K562 (cell line): ENCODE data around the gene COL25A1. TPM values are rescaled to one million over a fixed set of nuclear protein-coding genes. Genes with fewer than 3 reads are reported as not detected.

Source experiments
- ATAC-seq: fragments of 200-7000 bp; cut with Tn5 transposase; 3 replicates; pipeline ENCODE4 v1.9.1; 2020; ENCODE audit warnings: moderate library complexity
- BruUV-seq: library from RNA; stranded (reverse); fragments of 400-500 nt; replicated peaks from 2 replicates; lab custom pipeline; 2021; lab: Mats Ljungman, UMichigan
- CTCF ChIA-PET: fragments of 300-600 bp; formaldehyde crosslinking; extraction: SDS; loops from one replicate; lab custom pipeline; 2021; ENCODE audit warnings: low intra/inter-chr PET ratio; lab: Yijun Ruan, JAX
- POLR2A ChIA-PET: fragments of 300-600, 350-650 bp; sonication (Branson Sonifier 250); formaldehyde crosslinking; extraction: SDS; loops from one replicate; lab custom pipeline; 2021; ENCODE audit warnings: antibody characterized with exemption, inconsistent platforms; lab: Yijun Ruan, JAX
- DNase-seq, 4 experiments: peaks; one replicate each; pipeline versions ENCODE4 v3.0.0 to v3.0.0-alpha.2; 2011 to 2018; ENCODE audit warnings: low spot score in 3 of 4, mixed read lengths in 3 of 4; ENCODE audit errors: extremely low read depth in 1 of 4
- FAIRE-seq: peaks from 2 replicates; lab custom pipeline; 2011; peaks lifted over from hg19 to GRCh38; lab: Jason Lieb, UNC
- H2AFZ ChIP-seq: 2 replicates; pipeline ENCODE4 v1.6.0; 2011; ENCODE audit warnings: low read depth, low read length, control low read depth, inconsistent platforms
- H3K27ac ChIP-seq: fragments of 200-600 bp; 3 replicates; pipeline ENCODE4 v1.8.0; 2011; ENCODE audit warnings: low read depth, mild to moderate bottlenecking, control low read depth, inconsistent platforms, low read length, moderate library complexity, mixed read lengths; ENCODE audit errors: extremely low read depth
- H3K27me3 ChIP-seq, 2 experiments: fragments of 300-600 bp in 1 of 2; 2 replicates in 1 of 2; 3 replicates in 1 of 2; pipeline versions ENCODE4 v1.6.0 to v1.8.0; 2011; ENCODE audit warnings: inconsistent platforms in 2 of 2, low read length in 2 of 2, mild to moderate bottlenecking in 1 of 2, mixed read lengths in 1 of 2, moderate library complexity in 1 of 2; ENCODE audit not compliant: control insufficient read depth in 2 of 2, insufficient read depth in 2 of 2
- H3K36me3 ChIP-seq: fragments of 300-600 bp; 3 replicates; pipeline ENCODE4 v1.8.0; 2011; ENCODE audit warnings: mild to moderate bottlenecking, low read length, inconsistent platforms; ENCODE audit not compliant: control insufficient read depth, insufficient read depth
- H3K4me1 ChIP-seq, 2 experiments: fragments of 200-600 bp in 1 of 2; replicated peaks in 1 of 2; 2 replicates in 1 of 2; 3 replicates in 1 of 2; pipeline versions ENCODE4 v1.5.1 to v1.8.0; 2011; ENCODE audit warnings: inconsistent platforms in 2 of 2, low read length in 2 of 2, mild to moderate bottlenecking in 1 of 2, mixed read lengths in 1 of 2, moderate library complexity in 1 of 2; ENCODE audit not compliant: control insufficient read depth in 2 of 2, insufficient read depth in 2 of 2
- H3K4me2 ChIP-seq: 2 replicates; pipeline ENCODE4 v1.6.1; 2011; ENCODE audit warnings: low read length, control low read depth, inconsistent platforms, mixed read lengths; ENCODE audit not compliant: insufficient read depth
- H3K4me3 ChIP-seq: fragments of 200-600 bp; sonication (generic), shearing (Covaris generic); 2 replicates; pipeline ENCODE4 v1.5.1; 2016; ENCODE audit warnings: control low read depth, inconsistent platforms
- H3K79me2 ChIP-seq: fragments of 200-600 bp; 3 replicates; pipeline ENCODE4 v1.8.0; 2011; ENCODE audit warnings: low read length, inconsistent platforms; ENCODE audit not compliant: control insufficient read depth, insufficient read depth
- H3K9ac ChIP-seq, 2 experiments: 2 replicates each; pipeline versions ENCODE4 v1.6.0 to v1.6.1; 2011; ENCODE audit warnings: low read depth in 2 of 2, low read length in 2 of 2, control low read depth in 1 of 2, inconsistent platforms in 1 of 2, mild to moderate bottlenecking in 1 of 2, mixed read lengths in 1 of 2; ENCODE audit not compliant: insufficient read depth in 1 of 2
- H3K9me1 ChIP-seq: one replicate; pipeline ENCODE4 v1.6.0; 2011; ENCODE audit warnings: inconsistent platforms, mild to moderate bottlenecking, low read length, moderate library complexity; ENCODE audit not compliant: control insufficient read depth, insufficient read depth
- H3K9me3 ChIP-seq: replicated peaks from 2 replicates; pipeline ENCODE4 v1.5.1; 2011; ENCODE audit warnings: low read depth, low read length, inconsistent platforms; ENCODE audit not compliant: control insufficient read depth, insufficient read depth
- H4K20me1 ChIP-seq: replicated peaks from 2 replicates; pipeline ENCODE4 v1.6.1; 2011; ENCODE audit warnings: low read length, inconsistent platforms, mixed read lengths; ENCODE audit not compliant: control insufficient read depth, insufficient read depth
- NBN ChIP-seq: fragments of 450-650 bp; IDR thresholded peaks from 2 replicates; pipeline ENCODE4 v1.6.1; 2016; ENCODE audit warnings: low read depth, mild to moderate bottlenecking
- NKRF ChIP-seq: fragments of 450-650 bp; IDR thresholded peaks from 2 replicates; pipeline ENCODE4 v1.6.1; 2016; ENCODE audit warnings: borderline replicate concordance
- SAFB ChIP-seq: fragments of 200-400 bp; formaldehyde crosslinking; IDR thresholded peaks from 2 replicates; pipeline ENCODE4 v1.6.1; 2017; ENCODE audit warnings: low read depth, low read length, borderline replicate concordance
- TAL1 ChIP-seq: fragments of 450-650 bp; IDR thresholded peaks from 2 replicates; pipeline ENCODE4 v1.6.1; 2016; ENCODE audit warnings: mild to moderate bottlenecking
- ZBTB33 ChIP-seq: sonication (generic); formaldehyde crosslinking; IDR thresholded peaks from 2 replicates; pipeline ENCODE4 v1.8.1; 2023; ENCODE audit warnings: mild to moderate bottlenecking, missing genetic modification reagents
- ZBTB8A ChIP-seq: fragments of 450-650 bp; IDR thresholded peaks from 2 replicates; pipeline ENCODE4 v1.6.1; 2018; ENCODE audit warnings: mild to moderate bottlenecking, moderate library complexity; ENCODE audit not compliant: partially characterized antibody
- ZNF318 ChIP-seq, 2 experiments: fragments of 450-650 bp; IDR thresholded peaks; 2 replicates each; pipeline ENCODE4 v1.6.1; 2016; ENCODE audit warnings: mild to moderate bottlenecking in 2 of 2, borderline replicate concordance in 1 of 2, low read depth in 1 of 2, moderate library complexity in 1 of 2
- ZZZ3 ChIP-seq: fragments of 450-650 bp; IDR thresholded peaks from 2 replicates; pipeline ENCODE4 v1.6.1; 2016; ENCODE audit warnings: antibody characterized with exemption, mild to moderate bottlenecking, moderate library complexity
- WGBS: fragments of 100-300 bp; shearing (Covaris generic); methylation state at CpG from one replicate; pipeline ENCODE4 v1.1.6; 2016; ENCODE audit warnings: low coverage, mixed read lengths; ENCODE audit not compliant: insufficient coverage; ENCODE audit errors: missing lambda C conversion rate; 5-methylcytosine and 5-hydroxymethylcytosine counted together
- in situ Hi-C: fragments of 300-500 bp; cut with MboI; formaldehyde crosslinking; loops from 4 replicates; pipeline ENCODE4 v1.15.0; 2018; ENCODE audit warnings: inconsistent platforms, mixed read lengths
- intact Hi-C: fragments of 100-400 bp; cut with micrococcal nuclease; formaldehyde crosslinking; loops from 2 replicates; pipeline ENCODE4 v1.14.2; 2022
- polyA plus RNA-seq, 8 experiments: library from polyadenylated mRNA; depleted of rRNA in 4 of 8; stranded (reverse) in 5 of 8; unstranded in 3 of 8; fragments of >200 nt; fragmentation: Nextera tagmentation in 2 of 8; fragmentation: Illumina TruSeq in 1 of 8; extraction: Ambion mirVana in 2 of 8; extraction: Trizol in 1 of 8; gene quantifications; 2 replicates each; pipeline versions ENCODE4 v1.2.1 to v1.2.3, GENCODE V29; 2011 to 2014; ENCODE audit warnings: inconsistent platforms in 1 of 8, missing spikeins in 1 of 8
- total RNA-seq, 7 experiments: library from RNA; depleted of rRNA in 6 of 7; stranded (reverse); fragments of >200 nt in 6 of 7; fragmentation: Illumina TruSeq in 2 of 7; extraction: Trizol in 2 of 7; gene quantifications; 2 replicates each; pipeline versions ENCODE4 v1.2.1 to v1.2.3, GENCODE V29; 2011 to 2021; ENCODE audit warnings: low replicate concordance in 1 of 7

The COL25A1 gene
- total and polyA plus RNA-seq, 9 of the 15 experiments (the other 6 are each of a cell fraction or from before 2014, with no cell fraction given), result 0.03 to 0.62 (median 0.27) TPM

- H3K9me1 ChIP-seq, result no peaks in the 10 kb centered on the region
- in situ Hi-C loops, result no loop called here
- FAIRE-seq (peak; percentile 29), DNase-seq (no peak), ATAC-seq (no peak)
- no peak overlapping the region for H3K9ac ChIP-seq
- no peak overlapping the region for H2AFZ ChIP-seq
- H3K27ac ChIP-seq, result no peak overlapping the region
- H3K4me1 ChIP-seq, result no peaks in the 10 kb centered on the region; a peak in 1 of 5 replicates
- BruUV-seq, result no TSS peak
- H3K36me3 ChIP-seq, result no peaks in the 10 kb centered on the region
- no peak overlapping the region for H3K4me2 ChIP-seq
- intact Hi-C loops, result loop anchor here (2.0 to 10.0 kb wide), 2 partner anchors 223 to 329 kb away; no protein-coding TSS in a partner anchor
- no peaks in the 10 kb centered on the region for H4K20me1 ChIP-seq
- POLR2A ChIA-PET, result no interaction called here
- no peaks in the 10 kb centered on the region for H3K79me2 ChIP-seq
- no peak overlapping the region for H3K4me3 ChIP-seq
- H3K27me3 ChIP-seq, result no peaks in the 10 kb centered on the region
- H3K9me3 ChIP-seq, result no peaks in the 10 kb centered on the region
- CTCF ChIA-PET, result no interaction called here
- WGBS, result 55% methylated on average over 3 of the region's 3 CpGs
- TF ChIP-seq NKRF (no peak), ZBTB8A (no peak), ZBTB33 (no peak), SAFB (no peak), ZZZ3 (no peak), ZNF318 (IDR thresholded peaks at IDR 0.05; ENCODE audit: borderline replicate concordance in 1 of 2, low read depth in 1 of 2) (no peak), NBN (no peak), TAL1 (no peak)
These were observed 226.8 kb downstream of the COL25A1 start for GRCh38 chr4:109075621-109076020.
